ENCODE results near the gene TBPL1. TPM values are rescaled to one million over a fixed set of nuclear protein-coding genes. Genes with fewer than 3 reads are reported as not detected.
"Not testable (repeated sequence)": the region's sequence is repeated elsewhere in the genome, so short reads cannot be mapped to it uniquely, and the experiment has no call there.

The TBPL1 gene
- polyA plus RNA-seq (2012; ENCODE audit: insufficient read depth, insufficient read length) = 39.3 TPM

DNA sequence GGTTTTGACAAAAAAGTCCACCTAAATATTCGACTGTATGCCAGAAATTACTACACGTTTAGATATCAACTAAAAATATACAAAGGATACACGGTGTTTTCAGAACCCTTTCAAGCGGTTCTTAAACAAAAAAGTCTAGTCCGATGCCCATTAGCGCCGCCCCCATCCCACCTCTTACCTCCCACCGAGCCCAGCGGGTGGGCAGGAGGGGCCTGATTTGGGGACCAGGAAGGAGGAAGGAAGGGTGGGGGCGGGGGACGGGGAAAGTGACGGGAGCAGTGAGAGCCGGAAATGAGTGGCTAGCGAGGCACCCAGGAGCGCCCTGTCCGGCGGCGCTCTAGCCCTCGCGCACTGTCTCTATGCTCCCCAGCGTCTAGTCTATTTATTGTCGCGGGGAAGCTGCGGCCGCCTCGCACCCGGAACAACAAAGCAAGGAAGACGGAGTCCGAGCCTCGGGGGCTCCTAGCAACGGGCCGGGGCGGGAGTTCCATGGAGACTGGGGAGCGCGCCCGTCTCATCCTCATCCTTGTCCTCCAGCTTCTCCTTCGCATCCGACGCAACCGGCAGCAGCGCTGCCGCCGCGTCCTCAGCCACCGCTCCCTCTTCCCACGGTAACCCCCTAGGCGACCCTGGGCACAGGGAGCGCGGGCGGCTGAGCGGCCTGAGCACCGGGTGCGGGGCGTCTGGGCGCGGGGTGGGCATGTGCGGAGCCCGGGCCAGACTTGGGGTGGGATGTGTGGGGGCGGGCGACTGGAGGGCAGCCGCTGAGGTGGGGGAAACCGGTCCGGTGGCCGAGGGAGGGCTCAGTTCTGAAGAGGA, at the start of gene TBPL1:
Gene TBPL1, plus strand, starts transcription at position 410 of the 819 bp plus-strand sequence. CDS start 26,902 bp downstream, outside the sequence.
- peak; percentile 92 for DNase-seq (ENCODE audit: low read depth, low spot score)
- peak within 1 kb of the TSS; percentile 72 for H3K4me3 ChIP-seq (ENCODE audit: low read length)

DNA sequence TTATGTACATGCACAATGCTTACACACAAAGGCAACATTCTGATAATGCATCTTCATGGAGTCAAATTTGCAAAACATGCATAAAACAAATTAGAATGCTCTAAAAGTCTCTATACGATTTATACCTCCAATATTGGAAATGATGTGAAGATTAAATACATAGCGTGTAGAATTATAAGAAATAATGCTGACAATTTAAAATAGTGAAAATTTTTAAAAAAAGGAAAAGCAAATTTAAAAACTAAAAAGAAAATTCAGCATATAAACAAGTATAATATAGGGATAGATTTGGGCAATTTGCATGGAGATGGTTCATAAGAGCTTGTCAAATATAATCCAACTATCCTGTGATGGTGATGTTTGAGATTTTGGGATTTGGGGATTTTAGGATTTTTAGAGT, 49.2 kb upstream of the TBPL1 start:
- DNase-seq (ENCODE audit: low read depth, low spot score) = no peak
- no peak overlapping the region for H3K4me3 ChIP-seq (ENCODE audit: low read length)

DNA sequence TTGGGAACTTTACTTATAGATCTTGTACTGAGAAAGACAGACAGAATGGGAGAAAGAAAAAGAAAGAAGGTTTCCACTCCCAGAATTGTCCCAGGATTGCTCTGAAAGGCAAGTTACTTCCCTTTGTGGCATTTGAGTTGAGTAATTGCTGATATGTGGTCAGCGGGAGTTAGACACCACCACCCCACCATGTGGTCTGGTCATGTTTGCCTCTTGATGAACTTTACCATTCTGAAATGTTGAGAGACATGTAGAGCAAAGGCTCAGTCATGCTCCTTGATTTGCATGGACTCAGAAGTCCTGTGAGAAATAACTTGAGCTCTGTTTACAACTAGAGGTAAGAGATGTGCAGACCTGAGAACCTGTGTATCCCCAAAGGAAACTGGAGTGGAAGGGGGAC, 47.0 kb upstream of the TBPL1 start:
- no peak overlapping the region for H3K4me3 ChIP-seq (ENCODE audit: low read length)
- DNase-seq (ENCODE audit: low read depth, low spot score) = no peak

DNA sequence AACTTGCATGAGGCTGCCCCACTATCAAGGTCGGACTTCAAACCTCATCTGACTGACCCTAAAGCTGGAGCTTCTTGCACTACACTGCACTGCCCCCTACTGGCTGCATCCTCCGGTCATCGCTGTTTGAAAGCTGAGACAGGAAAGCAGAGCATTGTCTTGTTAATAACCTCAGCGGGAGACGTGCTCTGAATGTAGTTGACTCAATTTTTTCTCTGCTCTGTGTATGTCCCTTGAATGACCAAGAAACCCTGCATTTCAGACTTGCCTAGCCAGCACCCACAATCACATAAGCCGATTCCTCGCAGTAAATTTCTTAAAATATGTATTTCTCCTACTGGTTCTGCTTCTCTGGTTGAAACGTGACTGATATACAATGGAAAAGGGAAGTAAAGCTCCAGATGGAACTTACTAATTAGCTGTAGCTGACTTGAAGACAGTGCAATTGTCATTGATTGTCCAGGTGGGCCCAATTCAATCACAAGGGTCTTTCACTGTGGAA, 36.3 kb upstream of the TBPL1 start:
- H3K4me3 ChIP-seq (ENCODE audit: low read length) = no peak overlapping the region
- DNase-seq (ENCODE audit: low read depth, low spot score) = peak; percentile 63

DNA sequence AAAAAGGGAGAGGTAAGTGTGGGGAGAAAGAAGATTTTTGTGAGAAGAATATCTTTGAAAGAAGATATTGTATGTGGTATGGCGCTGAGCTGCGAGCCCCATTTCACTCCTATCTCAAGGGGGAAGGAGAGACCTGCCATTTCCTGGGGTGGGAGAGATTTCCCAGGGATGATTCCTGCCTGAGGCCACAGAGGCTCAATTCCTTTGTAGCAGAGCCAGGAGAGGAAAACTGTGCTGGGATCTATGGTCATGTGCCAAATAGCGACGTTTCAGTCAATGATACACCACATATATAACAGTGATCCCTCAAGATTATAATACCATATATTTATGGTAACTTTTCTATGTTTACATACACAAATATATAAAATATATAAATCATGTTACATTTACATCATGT, 35.2 kb upstream of the TBPL1 start:
- DNase-seq (ENCODE audit: low read depth, low spot score) = no peak
- no peak overlapping the region for H3K4me3 ChIP-seq (ENCODE audit: low read length)

DNA sequence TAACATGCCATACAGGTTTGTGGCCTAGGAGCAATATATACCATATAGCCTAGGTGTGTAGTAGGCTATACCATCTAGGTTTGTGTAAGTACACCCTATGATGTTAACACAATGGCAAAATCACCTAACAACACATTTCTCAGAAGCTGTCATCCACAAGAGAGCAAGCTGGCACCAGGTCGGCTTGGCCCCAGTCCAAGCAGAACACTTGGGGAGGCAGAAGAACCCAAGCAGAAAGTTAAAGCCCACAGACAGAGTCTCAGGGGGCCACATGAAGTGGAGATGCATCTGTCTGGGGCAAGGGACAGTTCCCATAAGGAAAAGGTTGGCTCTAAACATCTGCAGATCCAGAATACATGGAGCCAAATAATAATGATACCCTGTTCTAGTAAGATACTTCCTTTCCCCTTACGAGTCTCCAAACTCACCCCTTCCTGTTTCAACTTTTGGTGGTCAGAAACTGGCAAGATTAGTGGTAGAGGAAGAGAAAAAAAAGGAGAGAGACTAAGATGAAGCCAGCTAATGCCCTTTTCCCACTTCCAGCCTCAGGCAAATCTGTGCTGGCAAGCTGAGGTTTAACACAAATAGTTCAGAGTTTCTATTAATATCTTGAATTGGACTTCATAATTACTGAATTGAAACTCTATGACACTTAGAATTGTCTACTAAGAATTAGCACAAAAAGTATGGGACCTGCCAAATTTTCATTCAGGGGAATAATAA, 34.7 kb upstream of the TBPL1 start:
- no peak for DNase-seq (ENCODE audit: low read depth, low spot score)
- H3K4me3 ChIP-seq (ENCODE audit: low read length) = no peak overlapping the region

DNA sequence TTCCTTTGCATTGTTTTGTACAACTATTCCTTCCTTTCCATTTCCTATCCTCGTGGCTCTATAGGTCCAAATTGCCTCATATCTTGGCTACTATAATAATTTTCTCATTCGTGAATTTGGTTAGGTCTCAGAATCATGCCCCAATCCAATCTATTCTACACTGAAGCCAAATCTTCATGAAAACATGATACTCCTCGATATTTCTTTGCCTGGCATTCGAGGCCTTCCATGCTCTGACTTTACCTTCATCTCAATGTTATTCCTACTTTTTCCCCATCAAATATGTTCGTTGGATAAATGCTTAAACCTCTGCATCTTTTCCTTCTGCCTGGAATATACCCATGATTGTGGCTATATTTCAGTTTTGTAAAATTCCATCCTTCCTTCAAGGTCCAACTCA, 33.7 kb upstream of the TBPL1 start:
- no peak overlapping the region for H3K4me3 ChIP-seq (ENCODE audit: low read length)
- DNase-seq (ENCODE audit: low read depth, low spot score) = no peak

DNA sequence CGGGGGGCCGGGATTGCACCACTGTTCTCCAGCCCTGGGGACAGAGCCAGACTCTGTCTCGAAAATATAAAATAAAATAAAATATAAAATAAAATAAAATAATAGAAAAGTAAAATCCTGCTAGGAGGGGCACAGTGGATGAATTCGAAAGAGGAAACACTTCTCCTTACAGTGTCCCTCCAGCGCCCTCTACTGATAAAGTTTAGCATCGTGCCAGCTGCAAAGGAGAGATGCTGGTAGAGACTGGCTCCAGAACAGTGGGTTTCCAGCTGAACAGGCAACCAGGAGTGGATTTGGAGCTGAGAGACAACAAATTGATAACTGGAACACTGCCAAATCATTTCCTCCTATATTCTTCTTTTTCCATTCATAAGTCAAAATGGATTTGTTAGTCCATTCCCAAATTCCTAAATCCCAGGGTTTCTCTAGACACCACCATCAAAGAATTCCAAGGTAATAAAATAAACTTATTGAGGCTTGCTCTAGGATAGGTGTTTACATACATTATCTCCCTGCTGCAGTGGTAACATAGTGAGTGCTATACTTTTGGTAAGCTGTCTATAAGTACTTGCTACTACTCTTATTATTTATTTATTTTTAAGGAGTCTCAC, 31.7 kb upstream of the TBPL1 start:
- DNase-seq (ENCODE audit: low read depth, low spot score) = peak; percentile 58
- no peak overlapping the region for H3K4me3 ChIP-seq (ENCODE audit: low read length)

DNA sequence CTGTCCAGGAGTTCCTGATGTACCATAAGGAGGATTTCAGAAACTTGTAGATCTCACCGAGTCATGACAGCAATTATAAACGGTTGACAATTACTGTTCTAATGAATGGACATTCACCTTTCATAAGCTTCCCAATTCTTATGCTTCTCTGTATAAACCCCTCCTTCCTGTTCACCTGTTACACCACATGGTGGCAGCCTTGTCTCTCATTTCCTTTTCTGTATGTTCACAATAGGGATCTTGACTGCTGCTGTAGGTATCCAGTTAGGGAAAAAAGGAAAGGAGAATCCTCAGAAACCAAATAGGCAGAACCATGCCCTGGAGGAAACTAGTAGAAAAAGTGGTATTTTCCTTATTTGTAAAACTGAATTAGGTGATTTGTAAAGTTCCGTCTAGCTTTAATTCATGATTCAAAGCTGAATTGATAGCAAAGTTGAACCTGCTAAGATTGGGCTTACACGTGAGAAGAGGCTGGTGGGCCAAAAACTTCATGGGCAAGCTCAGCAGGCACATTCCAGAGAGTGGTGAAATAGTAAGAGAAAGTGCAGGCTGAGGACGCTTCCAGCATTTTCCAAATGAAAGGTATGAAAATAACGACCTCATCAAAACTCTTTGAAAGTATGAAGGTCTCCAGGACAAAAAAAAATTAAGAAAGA, 29.0 kb upstream of the TBPL1 start:
- no peak overlapping the region for H3K4me3 ChIP-seq (ENCODE audit: low read length)
- DNase-seq (ENCODE audit: low read depth, low spot score) = peak; percentile 64

DNA sequence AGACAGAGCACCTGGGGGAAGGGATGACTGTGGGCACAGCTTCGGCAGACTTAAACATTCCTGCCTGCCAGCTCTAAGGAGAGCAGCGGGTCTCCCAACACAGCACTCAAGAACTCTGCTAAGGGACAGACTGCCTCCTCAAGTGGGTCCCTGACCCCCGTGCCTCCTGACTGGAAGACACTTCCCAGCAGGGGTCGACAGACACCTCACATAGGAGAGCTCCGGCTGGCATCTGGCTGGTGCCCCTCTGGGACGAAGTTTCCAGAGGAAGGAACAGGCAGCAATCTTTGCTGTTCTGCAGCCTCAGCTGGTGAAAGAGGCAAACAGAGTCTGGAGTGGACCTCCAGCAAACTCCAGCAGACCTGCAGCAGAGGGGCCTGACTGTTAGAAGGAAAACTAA, 21.8 kb upstream of the TBPL1 start:
- not testable (repeated sequence) for DNase-seq (ENCODE audit: low read depth, low spot score); H3K4me3 ChIP-seq (ENCODE audit: low read length)

DNA sequence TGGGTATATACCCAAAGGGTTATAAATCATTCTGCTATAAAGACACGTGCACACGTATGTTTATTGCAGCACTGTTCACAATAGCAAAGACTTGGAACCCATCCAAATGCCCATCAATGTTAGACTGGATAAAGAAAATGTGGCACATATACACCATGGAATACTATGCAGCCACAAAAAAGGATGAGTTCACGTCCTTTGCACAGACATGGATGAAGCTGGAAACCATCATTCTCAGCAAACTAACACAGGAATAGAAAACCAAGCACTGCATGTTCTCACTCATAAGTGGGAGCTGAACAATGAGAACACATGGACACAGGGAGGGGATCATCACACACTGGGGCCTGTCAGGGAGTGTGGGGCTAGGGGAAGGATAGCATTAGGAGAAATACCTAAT, 16.7 kb upstream of the TBPL1 start:
- DNase-seq (ENCODE audit: low read depth, low spot score); H3K4me3 ChIP-seq (ENCODE audit: low read length): not testable (repeated sequence)

DNA sequence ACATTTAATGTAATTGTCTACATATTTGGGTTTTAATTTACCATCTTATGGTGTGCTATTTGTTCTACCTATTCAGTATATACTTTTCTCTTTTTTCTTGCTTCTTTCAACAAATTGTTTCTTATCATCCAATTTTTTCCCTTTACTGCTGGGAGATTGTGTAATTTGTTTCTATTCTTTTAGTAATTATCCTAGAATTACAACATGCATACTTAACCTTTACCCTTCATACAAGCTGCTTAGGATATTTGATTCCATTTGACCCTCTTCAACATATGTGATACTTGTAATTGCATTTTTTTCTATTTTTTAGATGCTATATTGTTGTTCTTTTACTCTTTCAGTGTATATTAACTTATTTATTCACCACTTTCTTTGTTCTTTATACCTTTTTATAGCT, 15.1 kb upstream of the TBPL1 start:
- DNase-seq (ENCODE audit: low read depth, low spot score) = no peak
- H3K4me3 ChIP-seq (ENCODE audit: low read length) = no peak overlapping the region

DNA sequence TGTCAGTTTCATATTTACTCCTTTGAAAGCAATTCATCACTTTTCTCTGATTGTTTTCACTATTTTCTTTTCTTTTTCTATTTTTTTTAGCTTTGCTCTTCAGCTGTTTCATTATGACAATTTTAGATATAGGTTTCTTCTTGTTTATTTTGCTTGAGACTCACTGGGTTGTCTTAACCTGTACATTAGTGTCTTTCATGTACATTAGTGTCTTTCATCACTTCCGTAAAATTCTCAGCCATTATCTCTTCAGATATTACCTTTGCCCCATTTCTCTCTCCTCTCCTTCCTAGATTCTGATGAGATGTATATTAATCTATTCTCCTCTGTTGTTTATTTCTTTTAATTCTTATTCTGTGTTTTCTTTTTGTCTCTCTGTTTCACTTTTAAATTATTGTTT, 14.5 kb upstream of the TBPL1 start:
- no peak for DNase-seq (ENCODE audit: low read depth, low spot score)
- H3K4me3 ChIP-seq (ENCODE audit: low read length) = no peak overlapping the region

DNA sequence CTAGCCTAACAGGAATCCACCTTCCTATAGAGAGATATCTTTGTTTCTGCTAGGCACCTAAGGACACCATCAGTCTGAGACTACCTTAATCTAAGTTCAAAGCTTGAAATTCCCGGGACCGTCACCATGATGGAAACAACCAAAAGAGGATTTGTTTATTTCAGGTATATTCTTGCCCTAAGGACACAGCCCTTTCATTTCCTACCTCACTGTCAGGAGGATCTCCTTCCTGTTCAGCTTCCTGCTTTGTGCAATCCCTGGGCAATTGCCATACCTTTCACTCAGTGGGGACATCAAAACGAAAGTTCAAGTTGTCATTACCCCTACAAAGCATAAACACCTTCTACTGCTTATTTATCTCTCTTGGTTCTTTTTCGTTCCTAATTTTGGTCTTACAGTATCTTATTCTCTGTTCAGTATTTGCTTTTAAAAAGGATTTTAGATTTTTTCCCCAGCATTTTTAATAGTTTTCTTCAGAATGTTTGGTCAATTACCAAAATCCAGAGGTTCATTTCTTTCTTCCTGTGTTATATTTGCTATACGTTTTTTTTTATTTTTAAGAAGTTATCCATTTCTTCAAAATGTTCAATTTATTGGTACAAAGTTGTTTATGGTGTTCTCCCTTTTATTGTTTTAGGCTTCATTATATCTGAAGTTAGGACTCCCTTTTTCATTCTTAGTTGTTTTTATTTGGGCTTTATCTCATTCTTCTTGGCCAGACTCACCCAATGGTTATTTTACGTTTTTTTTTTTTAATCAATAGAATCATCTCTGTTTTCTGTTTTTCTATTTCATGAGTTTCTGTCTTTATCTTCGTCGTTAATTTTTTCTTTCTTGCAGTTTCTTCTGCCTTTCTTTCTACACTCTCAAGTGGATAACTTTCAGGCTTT, 13.0 kb upstream of the TBPL1 start:
- no peak overlapping the region for H3K4me3 ChIP-seq (ENCODE audit: low read length)
- DNase-seq (ENCODE audit: low read depth, low spot score) = no peak

DNA sequence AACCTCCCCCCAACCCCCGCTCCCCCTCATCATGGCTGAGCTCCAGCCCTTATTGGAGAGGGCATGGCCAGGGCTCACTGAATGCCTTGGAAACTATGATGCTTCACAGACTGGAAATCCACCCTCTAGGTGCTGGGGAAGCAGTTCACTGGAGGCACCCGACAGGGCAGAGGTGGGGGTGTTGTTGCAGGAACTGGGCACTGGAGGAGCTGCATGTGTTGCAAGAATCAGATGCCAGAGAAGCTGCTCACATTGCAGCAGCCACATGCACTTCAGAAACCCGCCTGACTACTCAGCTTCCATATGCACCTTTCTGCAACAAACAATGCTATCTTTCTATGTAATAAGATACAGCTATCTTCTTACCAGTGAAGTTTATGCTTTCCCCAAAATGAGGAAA, 7.9 kb upstream of the TBPL1 start:
- DNase-seq (ENCODE audit: low read depth, low spot score) = no peak
- H3K4me3 ChIP-seq (ENCODE audit: low read length) = no peak overlapping the region

DNA sequence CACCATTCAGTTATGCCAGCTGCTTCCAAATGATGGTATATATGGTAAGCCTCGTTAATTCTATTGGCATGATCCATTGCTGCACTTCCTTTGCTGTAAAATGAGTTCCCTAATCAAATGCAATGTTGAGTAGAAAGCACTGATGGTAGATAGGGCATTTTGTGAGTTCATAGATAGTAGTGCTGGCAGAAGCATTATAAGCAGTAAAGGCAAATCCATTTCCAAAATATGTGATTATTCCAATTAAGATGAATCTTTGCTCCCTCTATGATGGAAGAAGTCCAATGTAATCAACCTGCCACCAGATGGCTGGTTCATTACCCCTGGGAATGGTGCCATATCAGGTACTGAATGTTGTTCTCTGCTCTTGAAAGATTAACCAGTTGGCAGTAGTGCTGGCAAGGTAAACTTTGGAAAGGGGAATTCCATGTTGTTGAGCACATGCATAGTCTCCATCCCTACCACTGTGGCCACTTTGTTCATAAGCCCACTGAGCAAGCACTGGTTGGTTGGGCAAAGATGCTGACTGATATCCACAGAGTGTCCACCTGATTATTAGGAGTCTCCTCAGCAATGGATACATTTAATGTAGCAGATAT, 5.6 kb upstream of the TBPL1 start:
- H3K4me3 ChIP-seq (ENCODE audit: low read length) = no peak overlapping the region
- no peak for DNase-seq (ENCODE audit: low read depth, low spot score)

DNA sequence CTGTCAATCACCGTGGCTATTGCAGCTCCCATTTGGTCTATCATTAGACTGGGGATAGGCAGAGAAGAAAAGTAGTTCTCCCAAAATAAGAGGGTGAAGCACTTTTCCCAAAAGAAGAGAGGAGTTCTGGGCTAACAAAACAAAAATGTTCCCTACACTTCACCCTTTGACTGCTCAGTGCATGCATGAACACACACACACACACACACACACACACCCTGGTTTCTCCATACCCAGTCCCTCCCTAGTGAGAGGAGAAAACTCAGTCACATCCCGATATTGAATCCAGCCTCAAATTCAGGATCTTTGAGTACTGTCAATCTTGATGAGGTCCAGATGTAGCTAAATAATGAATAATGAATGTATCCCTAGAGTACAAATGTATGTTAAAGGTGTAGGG, 4.6 kb upstream of the TBPL1 start:
- no peak overlapping the region for H3K4me3 ChIP-seq (ENCODE audit: low read length)
- DNase-seq (ENCODE audit: low read depth, low spot score) = no peak

DNA sequence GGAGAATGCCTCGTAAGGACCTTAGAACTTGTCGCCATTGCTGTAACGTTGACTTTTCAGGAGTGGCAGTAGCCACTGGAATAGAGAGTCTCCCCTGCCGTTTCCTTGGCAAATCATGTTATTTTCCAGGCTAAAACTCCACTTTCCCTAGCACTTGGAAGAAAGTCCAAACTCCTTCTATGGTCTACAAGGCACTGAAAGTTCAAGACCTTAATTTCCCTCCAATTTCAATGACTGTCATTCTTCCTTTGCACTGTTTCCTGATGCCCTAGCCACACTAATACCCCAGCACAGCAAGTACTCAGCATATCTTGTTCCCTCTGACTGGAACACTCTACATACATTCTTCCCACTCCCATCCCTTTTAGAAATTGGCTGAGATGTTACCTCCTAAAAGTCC, 1.8 kb upstream of the TBPL1 start:
- DNase-seq (ENCODE audit: low read depth, low spot score) = no peak
- H3K4me3 ChIP-seq (ENCODE audit: low read length) = peak overlapping the region; percentile 72
